Measurements from ENCODE around the gene CNIH2. TPM values are rescaled to one million over a fixed set of nuclear protein-coding genes. Genes with fewer than 3 reads are reported as not detected.

The CNIH2 gene
- total and polyA plus RNA-seq, 9 of the 15 experiments (the other 6 are each of a cell fraction or from before 2014, with no cell fraction given): 0.26 to 0.89 (median 0.40) TPM; not detected in 4

GRCh38 chr11:66288671-66289547 lies 10.9 kb downstream of the CNIH2 start, which contains the start of gene YIF1A (continued):
- TF ChIP-seq ID3 (CRISPR knock-in tag; IDR thresholded peaks at IDR 0.05) (no peak), ID3 (tag; IDR thresholded peaks at IDR 0.05) (0 out of 2 replicates have a peak, but pooled peaks have one; percentile 28), TCF15 (CRISPR knock-in tag; IDR thresholded peaks at IDR 0.05) (no peak), TAF15 (IDR thresholded peaks at IDR 0.05; ENCODE audit: low read depth, low read length) (no peak), EP400 (IDR thresholded peaks at IDR 0.05) (peak; percentile 96), ZNF449 (CRISPR knock-in tag; IDR thresholded peaks at IDR 0.05) (no peak), NBN (IDR thresholded peaks at IDR 0.05; ENCODE audit: low read depth) (no peak), GMEB1 (CRISPR knock-in tag; IDR thresholded peaks at IDR 0.05) (peak; percentile 81), CBX5 (IDR thresholded peaks at IDR 0.05; ENCODE audit: borderline replicate concordance, low read depth) (no peak), NFE2L1 (tag; IDR thresholded peaks at IDR 0.05; ENCODE audit: borderline replicate concordance, low read depth) (no peak), HDGF (IDR thresholded peaks at IDR 0.05) (no peak), ZNF76 (CRISPR knock-in tag; IDR thresholded peaks at IDR 0.05; ENCODE audit: borderline replicate concordance) (0 out of 2 replicates have a peak, but pooled peaks have one; percentile 37), NR3C1 (CRISPR knock-in tag; IDR thresholded peaks at IDR 0.05) (no peak), HMGN3 (IDR thresholded peaks at IDR 0.05; ENCODE audit: borderline replicate concordance, extremely low read depth, insufficient read length, low read depth, low read length) (no peak), KAT8 (IDR thresholded peaks at IDR 0.05; ENCODE audit: low read depth) (no peak), CBX2 (IDR thresholded peaks at IDR 0.05; ENCODE audit: insufficient read depth, low read length, poor library complexity, severe bottlenecking) (no peak), ZNF408 (CRISPR knock-in tag; IDR thresholded peaks at IDR 0.05; ENCODE audit: low read depth) (no peak), CBFA2T2 (conservative IDR thresholded peaks at IDR 0.05) (no peak), RAD51 (IDR thresholded peaks at IDR 0.05; ENCODE audit: borderline replicate concordance, low read depth) (no peak), BCL6 (CRISPR knock-in tag; IDR thresholded peaks at IDR 0.05) (no peak), PHF21A (IDR thresholded peaks at IDR 0.05; ENCODE audit: borderline replicate concordance, low read depth) (no peak), ZNF445 (CRISPR knock-in tag; IDR thresholded peaks at IDR 0.05; ENCODE audit: low read depth) (no peak), XRCC3 (IDR thresholded peaks at IDR 0.05) (no peak), SMAD1 (IDR thresholded peaks at IDR 0.05; ENCODE audit: low read depth, low read length, partially characterized antibody) (peak; percentile 65), ZNF766 (CRISPR knock-in tag; conservative IDR thresholded peaks at IDR 0.05) (no peak; the same call in 1 of the 2 replicates), PTBP1 (IDR thresholded peaks at IDR 0.05; ENCODE audit: low read depth, low read length) (no peak)

All from K562 (cell line).